GM23338 (cell line): ENCODE data around the gene TP53BP1. TPM values are rescaled to one million over a fixed set of nuclear protein-coding genes. Genes with fewer than 3 reads are reported as not detected.

Experiments
- ATAC-seq: fragments of 200-7000 bp; cut with Tn5 transposase; 3 replicates; pipeline ENCODE4 v1.9.1; 2020
- DNase-seq: peaks from one replicate; pipeline ENCODE4 v3.0.0-alpha.2; 2015; ENCODE audit warnings: low spot score
- H2AFZ ChIP-seq: fragments of 200-600 bp; sonication (generic); 2 replicates; pipeline ENCODE4 v1.8.0; 2016; ENCODE audit warnings: antibody characterized with exemption, mild to moderate bottlenecking, moderate library complexity
- H3F3A ChIP-seq: fragments of 200-600 bp; sonication (generic); replicated peaks from 2 replicates; pipeline ENCODE4 v1.8.0; 2017; ENCODE audit warnings: antibody characterized with exemption, mixed run types, low read depth
- H3K27ac ChIP-seq: fragments of 200-600 bp; sonication (generic); 2 replicates; pipeline ENCODE4 v1.6.1; 2016; ENCODE audit warnings: low read depth
- H3K27me3 ChIP-seq: fragments of 200-600 bp; sonication (generic); 2 replicates; pipeline ENCODE4 v1.8.0; 2016; ENCODE audit warnings: mild to moderate bottlenecking, mixed run types, moderate library complexity; ENCODE audit not compliant: insufficient read depth
- H3K36me3 ChIP-seq: fragments of 200-600 bp; sonication (generic); 2 replicates; pipeline ENCODE4 v1.8.0; 2016; ENCODE audit warnings: mild to moderate bottlenecking; ENCODE audit not compliant: insufficient read depth
- H3K4me1 ChIP-seq: fragments of 200-600 bp; sonication (generic); 2 replicates; pipeline ENCODE4 v1.8.0; 2016; ENCODE audit warnings: mild to moderate bottlenecking, moderate library complexity; ENCODE audit not compliant: insufficient read depth
- H3K4me2 ChIP-seq: fragments of 200-600 bp; sonication (generic); 2 replicates; pipeline ENCODE4 v1.7.1; 2017; ENCODE audit warnings: mixed run types
- H3K4me3 ChIP-seq: fragments of 200-600 bp; sonication (generic); 2 replicates; pipeline ENCODE4 v1.6.1; 2016; ENCODE audit warnings: mixed run types
- H3K79me2 ChIP-seq: fragments of 200-600 bp; sonication (generic); replicated peaks from 2 replicates; pipeline ENCODE4 v1.8.0; 2017; ENCODE audit warnings: mild to moderate bottlenecking; ENCODE audit not compliant: insufficient read depth
- H3K9me2 ChIP-seq: fragments of 200-600 bp; sonication (generic); 2 replicates; pipeline ENCODE4 v1.8.0; 2017; ENCODE audit not compliant: insufficient read depth
- H4K20me1 ChIP-seq: fragments of 200-600 bp; sonication (generic); replicated peaks from 2 replicates; pipeline ENCODE4 v1.8.0; 2017; ENCODE audit warnings: mild to moderate bottlenecking; ENCODE audit not compliant: insufficient read depth
- H3K27ac Mint-ChIP-seq: 2 replicates; pipeline ENCODE4 v1.8.0; 2020; ENCODE audit warnings: inconsistent platforms, mild to moderate bottlenecking, moderate library complexity, mixed read lengths
- H3K27me3 Mint-ChIP-seq: 3 replicates; pipeline ENCODE4 v1.8.0; 2022; ENCODE audit warnings: low read depth, mild to moderate bottlenecking, moderate library complexity, mixed read lengths, inconsistent platforms; ENCODE audit not compliant: insufficient read depth, poor library complexity
- H3K36me3 Mint-ChIP-seq: 3 replicates; pipeline ENCODE4 v1.8.0; 2021; ENCODE audit warnings: low read depth, mild to moderate bottlenecking, inconsistent platforms, moderate library complexity, mixed read lengths
- H3K4me1 Mint-ChIP-seq: 3 replicates; pipeline ENCODE4 v1.8.0; 2020; ENCODE audit warnings: mild to moderate bottlenecking, inconsistent platforms, mixed read lengths
- H3K4me3 Mint-ChIP-seq: 3 replicates; pipeline ENCODE4 v1.8.0; 2021; ENCODE audit warnings: moderate library complexity, mild to moderate bottlenecking, inconsistent platforms, mixed read lengths
- H3K9me3 Mint-ChIP-seq: 3 replicates; pipeline ENCODE4 v1.8.0; 2020; ENCODE audit warnings: moderate library complexity, mild to moderate bottlenecking, inconsistent platforms, mixed read lengths
- EZH2 ChIP-seq: fragments of 200-600 bp; sonication (generic); IDR thresholded peaks from one replicate; pipeline ENCODE4 v1.8.0; 2017; ENCODE audit warnings: antibody characterized with exemption, mild to moderate bottlenecking, low read depth; ENCODE audit not compliant: unreplicated experiment
- EZH2phosphoT487 ChIP-seq: fragments of 200-600 bp; sonication (generic); IDR thresholded peaks from one replicate; pipeline ENCODE4 v1.8.1; 2018; ENCODE audit warnings: antibody characterized with exemption; ENCODE audit not compliant: unreplicated experiment
- JUNB ChIP-seq: IDR thresholded peaks from one replicate; pipeline ENCODE4 v1.6.1; 2016; ENCODE audit warnings: antibody characterized with exemption; ENCODE audit not compliant: unreplicated experiment
- NANOG ChIP-seq: IDR thresholded peaks from 2 replicates; pipeline ENCODE4 v1.6.1; 2016; ENCODE audit warnings: antibody characterized with exemption, borderline replicate concordance
- STAT1 ChIP-seq: IDR thresholded peaks from one replicate; pipeline ENCODE4 v1.6.1; 2016; ENCODE audit warnings: antibody characterized with exemption; ENCODE audit not compliant: unreplicated experiment
- polyA plus RNA-seq: library from polyadenylated mRNA; unstranded; fragments of >200 nt; fragmentation: Nextera tagmentation; extraction: Ambion mirVana; gene quantifications from 2 replicates; pipeline ENCODE4 v1.2.1, GENCODE V29; 2016
- total RNA-seq: library from RNA; depleted of rRNA; stranded (reverse); fragments of >200 nt; shearing (Covaris generic); gene quantifications from 2 replicates; pipeline ENCODE4 v1.2.3, GENCODE V29; 2014
- TF ChIP-seq, protein P1 (sequence below), 2 experiments: fragments of 200-600 bp in 1 of 2; sonication (generic) in 1 of 2; conservative IDR thresholded peaks; 2 replicates each; pipeline versions ENCODE4 v1.5.1 to v1.6.1; 2016 to 2017; ENCODE audit warnings: antibody characterized with exemption in 2 of 2, low read depth in 2 of 2, mild to moderate bottlenecking in 2 of 2, moderate library complexity in 1 of 2
- TF ChIP-seq, protein P2 (sequence below): IDR thresholded peaks from one replicate; pipeline ENCODE4 v1.6.1; 2018; ENCODE audit warnings: antibody characterized with exemption; ENCODE audit not compliant: unreplicated experiment
- TF ChIP-seq, protein P3 (sequence below): fragments of 250-450 bp; sonication (Bioruptor Pico); IDR thresholded peaks from 2 replicates; pipeline ENCODE4 v1.5.0; 2020; ENCODE audit warnings: mild to moderate bottlenecking, moderate library complexity

Gene TP53BP1
- total and polyA plus RNA-seq, 2 experiments from 2014 or later = 17.7 to 81.3 TPM

DNA sequence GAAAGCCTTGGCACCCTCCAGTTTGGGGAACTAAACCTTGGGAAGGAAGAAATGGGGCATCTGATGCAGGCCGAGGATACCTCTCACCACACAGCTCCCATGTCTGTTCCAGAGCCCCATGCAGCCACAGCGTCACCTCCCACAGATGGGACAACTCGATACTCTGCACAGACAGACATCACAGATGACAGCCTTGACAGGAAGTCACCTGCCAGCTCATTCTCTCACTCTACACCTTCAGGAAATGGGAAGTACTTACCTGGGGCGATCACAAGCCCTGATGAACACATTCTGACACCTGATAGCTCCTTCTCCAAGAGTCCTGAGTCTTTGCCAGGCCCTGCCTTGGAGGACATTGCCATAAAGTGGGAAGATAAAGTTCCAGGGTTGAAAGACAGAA is 32.2 kb upstream of the TP53BP1 start:
- TF ChIP-seq, protein P1, sequence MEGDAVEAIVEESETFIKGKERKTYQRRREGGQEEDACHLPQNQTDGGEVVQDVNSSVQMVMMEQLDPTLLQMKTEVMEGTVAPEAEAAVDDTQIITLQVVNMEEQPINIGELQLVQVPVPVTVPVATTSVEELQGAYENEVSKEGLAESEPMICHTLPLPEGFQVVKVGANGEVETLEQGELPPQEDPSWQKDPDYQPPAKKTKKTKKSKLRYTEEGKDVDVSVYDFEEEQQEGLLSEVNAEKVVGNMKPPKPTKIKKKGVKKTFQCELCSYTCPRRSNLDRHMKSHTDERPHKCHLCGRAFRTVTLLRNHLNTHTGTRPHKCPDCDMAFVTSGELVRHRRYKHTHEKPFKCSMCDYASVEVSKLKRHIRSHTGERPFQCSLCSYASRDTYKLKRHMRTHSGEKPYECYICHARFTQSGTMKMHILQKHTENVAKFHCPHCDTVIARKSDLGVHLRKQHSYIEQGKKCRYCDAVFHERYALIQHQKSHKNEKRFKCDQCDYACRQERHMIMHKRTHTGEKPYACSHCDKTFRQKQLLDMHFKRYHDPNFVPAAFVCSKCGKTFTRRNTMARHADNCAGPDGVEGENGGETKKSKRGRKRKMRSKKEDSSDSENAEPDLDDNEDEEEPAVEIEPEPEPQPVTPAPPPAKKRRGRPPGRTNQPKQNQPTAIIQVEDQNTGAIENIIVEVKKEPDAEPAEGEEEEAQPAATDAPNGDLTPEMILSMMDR (conservative IDR thresholded peaks at IDR 0.05; ENCODE audit: low read depth in 2 of 2) = no peak
- TF ChIP-seq, protein P2, sequence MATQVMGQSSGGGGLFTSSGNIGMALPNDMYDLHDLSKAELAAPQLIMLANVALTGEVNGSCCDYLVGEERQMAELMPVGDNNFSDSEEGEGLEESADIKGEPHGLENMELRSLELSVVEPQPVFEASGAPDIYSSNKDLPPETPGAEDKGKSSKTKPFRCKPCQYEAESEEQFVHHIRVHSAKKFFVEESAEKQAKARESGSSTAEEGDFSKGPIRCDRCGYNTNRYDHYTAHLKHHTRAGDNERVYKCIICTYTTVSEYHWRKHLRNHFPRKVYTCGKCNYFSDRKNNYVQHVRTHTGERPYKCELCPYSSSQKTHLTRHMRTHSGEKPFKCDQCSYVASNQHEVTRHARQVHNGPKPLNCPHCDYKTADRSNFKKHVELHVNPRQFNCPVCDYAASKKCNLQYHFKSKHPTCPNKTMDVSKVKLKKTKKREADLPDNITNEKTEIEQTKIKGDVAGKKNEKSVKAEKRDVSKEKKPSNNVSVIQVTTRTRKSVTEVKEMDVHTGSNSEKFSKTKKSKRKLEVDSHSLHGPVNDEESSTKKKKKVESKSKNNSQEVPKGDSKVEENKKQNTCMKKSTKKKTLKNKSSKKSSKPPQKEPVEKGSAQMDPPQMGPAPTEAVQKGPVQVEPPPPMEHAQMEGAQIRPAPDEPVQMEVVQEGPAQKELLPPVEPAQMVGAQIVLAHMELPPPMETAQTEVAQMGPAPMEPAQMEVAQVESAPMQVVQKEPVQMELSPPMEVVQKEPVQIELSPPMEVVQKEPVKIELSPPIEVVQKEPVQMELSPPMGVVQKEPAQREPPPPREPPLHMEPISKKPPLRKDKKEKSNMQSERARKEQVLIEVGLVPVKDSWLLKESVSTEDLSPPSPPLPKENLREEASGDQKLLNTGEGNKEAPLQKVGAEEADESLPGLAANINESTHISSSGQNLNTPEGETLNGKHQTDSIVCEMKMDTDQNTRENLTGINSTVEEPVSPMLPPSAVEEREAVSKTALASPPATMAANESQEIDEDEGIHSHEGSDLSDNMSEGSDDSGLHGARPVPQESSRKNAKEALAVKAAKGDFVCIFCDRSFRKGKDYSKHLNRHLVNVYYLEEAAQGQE = no peak
- TF ChIP-seq EZH2 (no peak), STAT1 (no peak), NANOG (no peak), EZH2phosphoT487 (no peak), JUNB (no peak)
- TF ChIP-seq, protein P3, sequence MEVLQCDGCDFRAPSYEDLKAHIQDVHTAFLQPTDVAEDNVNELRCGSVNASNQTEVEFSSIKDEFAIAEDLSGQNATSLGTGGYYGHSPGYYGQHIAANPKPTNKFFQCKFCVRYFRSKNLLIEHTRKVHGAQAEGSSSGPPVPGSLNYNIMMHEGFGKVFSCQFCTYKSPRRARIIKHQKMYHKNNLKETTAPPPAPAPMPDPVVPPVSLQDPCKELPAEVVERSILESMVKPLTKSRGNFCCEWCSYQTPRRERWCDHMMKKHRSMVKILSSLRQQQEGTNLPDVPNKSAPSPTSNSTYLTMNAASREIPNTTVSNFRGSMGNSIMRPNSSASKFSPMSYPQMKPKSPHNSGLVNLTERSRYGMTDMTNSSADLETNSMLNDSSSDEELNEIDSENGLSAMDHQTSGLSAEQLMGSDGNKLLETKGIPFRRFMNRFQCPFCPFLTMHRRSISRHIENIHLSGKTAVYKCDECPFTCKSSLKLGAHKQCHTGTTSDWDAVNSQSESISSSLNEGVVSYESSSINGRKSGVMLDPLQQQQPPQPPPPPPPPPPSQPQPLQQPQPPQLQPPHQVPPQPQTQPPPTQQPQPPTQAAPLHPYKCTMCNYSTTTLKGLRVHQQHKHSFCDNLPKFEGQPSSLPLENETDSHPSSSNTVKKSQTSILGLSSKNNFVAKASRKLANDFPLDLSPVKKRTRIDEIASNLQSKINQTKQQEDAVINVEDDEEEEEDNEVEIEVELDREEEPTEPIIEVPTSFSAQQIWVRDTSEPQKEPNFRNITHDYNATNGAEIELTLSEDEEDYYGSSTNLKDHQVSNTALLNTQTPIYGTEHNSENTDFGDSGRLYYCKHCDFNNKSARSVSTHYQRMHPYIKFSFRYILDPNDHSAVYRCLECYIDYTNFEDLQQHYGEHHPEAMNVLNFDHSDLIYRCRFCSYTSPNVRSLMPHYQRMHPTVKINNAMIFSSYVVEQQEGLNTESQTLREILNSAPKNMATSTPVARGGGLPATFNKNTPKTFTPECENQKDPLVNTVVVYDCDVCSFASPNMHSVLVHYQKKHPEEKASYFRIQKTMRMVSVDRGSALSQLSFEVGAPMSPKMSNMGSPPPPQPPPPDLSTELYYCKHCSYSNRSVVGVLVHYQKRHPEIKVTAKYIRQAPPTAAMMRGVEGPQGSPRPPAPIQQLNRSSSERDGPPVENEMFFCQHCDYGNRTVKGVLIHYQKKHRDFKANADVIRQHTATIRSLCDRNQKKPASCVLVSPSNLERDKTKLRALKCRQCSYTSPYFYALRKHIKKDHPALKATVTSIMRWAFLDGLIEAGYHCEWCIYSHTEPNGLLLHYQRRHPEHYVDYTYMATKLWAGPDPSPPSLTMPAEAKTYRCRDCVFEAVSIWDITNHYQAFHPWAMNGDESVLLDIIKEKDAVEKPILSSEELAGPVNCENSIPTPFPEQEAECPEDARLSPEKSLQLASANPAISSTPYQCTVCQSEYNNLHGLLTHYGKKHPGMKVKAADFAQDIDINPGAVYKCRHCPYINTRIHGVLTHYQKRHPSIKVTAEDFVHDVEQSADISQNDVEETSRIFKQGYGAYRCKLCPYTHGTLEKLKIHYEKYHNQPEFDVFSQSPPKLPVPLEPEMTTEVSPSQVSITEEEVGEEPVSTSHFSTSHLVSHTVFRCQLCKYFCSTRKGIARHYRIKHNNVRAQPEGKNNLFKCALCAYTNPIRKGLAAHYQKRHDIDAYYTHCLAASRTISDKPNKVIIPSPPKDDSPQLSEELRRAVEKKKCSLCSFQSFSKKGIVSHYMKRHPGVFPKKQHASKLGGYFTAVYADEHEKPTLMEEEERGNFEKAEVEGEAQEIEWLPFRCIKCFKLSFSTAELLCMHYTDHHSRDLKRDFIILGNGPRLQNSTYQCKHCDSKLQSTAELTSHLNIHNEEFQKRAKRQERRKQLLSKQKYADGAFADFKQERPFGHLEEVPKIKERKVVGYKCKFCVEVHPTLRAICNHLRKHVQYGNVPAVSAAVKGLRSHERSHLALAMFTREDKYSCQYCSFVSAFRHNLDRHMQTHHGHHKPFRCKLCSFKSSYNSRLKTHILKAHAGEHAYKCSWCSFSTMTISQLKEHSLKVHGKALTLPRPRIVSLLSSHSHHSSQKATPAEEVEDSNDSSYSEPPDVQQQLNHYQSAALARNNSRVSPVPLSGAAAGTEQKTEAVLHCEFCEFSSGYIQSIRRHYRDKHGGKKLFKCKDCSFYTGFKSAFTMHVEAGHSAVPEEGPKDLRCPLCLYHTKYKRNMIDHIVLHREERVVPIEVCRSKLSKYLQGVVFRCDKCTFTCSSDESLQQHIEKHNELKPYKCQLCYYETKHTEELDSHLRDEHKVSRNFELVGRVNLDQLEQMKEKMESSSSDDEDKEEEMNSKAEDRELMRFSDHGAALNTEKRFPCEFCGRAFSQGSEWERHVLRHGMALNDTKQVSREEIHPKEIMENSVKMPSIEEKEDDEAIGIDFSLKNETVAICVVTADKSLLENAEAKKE (CRISPR knock-in tag) = no peak
- no peak overlapping the region for H3K4me3 ChIP-seq
- H2AFZ ChIP-seq = no peak overlapping the region
- H3K27ac ChIP-seq = no peak overlapping the region
- Mint-ChIP-seq H3K4me1 (peaks cover 16% of the 10 kb centered on the region), H3K27ac (no peak overlapping the region), H3K4me3 (no peak overlapping the region), H3K27me3 (peaks cover 20% of the 10 kb centered on the region), H3K36me3 (peaks cover 50% of the 10 kb centered on the region), H3K9me3 (peaks cover 18% of the 10 kb centered on the region)
- no peaks in the 10 kb centered on the region for H3K9me2 ChIP-seq
- no peak for DNase-seq
- H4K20me1 ChIP-seq = no peaks in the 10 kb centered on the region
- peaks cover 2% of the 10 kb centered on the region for H3K27me3 ChIP-seq
- H3K79me2 ChIP-seq = no peaks in the 10 kb centered on the region
- no peaks in the 10 kb centered on the region for H3F3A ChIP-seq
- H3K4me1 ChIP-seq = no peaks in the 10 kb centered on the region
- H3K4me2 ChIP-seq = no peak overlapping the region
- ATAC-seq = no peak
- no peaks in the 10 kb centered on the region for H3K36me3 ChIP-seq
